ENCODE data around the gene TFPI2. TPM values are rescaled to one million over a fixed set of nuclear protein-coding genes. Genes with fewer than 3 reads are reported as not detected.

The TFPI2 gene
- total RNA-seq, 1 donor from 2014 or later: 3.2 TPM

DNA sequence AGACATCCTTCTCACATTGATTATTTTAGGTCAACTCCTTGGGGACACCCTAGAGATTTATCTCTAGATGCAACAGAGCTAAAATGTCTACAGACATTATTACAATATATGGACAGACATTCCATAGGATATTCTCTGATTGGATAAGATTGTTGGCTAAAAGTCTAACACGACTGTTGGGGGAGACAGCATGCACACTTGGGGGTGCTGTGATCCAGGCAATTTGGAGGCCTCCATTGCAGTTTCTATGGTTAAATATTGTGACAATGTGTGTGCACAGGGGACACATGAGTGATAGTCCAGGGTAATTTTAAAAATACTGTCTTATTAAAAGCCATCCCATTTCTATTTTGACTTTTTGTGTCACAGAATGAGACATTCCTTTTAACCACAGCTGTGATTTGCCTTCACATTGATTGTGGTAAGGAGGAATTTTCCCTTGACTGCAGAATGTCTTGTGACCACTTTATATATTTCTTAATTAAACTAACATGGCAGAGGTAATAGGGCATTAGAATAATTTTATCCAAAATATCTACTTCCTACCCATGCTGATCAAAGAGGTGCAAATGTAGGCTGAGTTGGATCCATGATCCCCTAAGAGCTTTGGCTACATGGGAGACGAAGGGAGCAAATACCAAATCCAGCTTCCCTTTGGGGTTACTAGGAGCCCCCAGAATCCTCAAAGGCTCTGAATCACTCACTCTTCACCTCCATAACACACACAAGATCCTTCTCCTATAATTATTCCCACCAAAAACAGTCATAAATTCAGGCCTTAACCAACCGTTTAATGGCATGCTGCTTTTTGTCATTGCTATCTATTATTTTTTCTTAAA is 7.3 kb downstream of the TFPI2 start:
- Mint-ChIP-seq H3K4me3 (ENCODE audit: unreplicated experiment) (no peak overlapping the region), H3K27me3 (ENCODE audit: unreplicated experiment) (peaks cover under 1% of the 10 kb centered on the region), H3K9me3 (ENCODE audit: unreplicated experiment) (no peaks in the 10 kb centered on the region), H3K27ac (ENCODE audit: unreplicated experiment) (no peak overlapping the region), H3K4me1 (ENCODE audit: low read depth, unreplicated experiment) (no peaks in the 10 kb centered on the region), H3K36me3 (ENCODE audit: unreplicated experiment) (peaks cover 8% of the 10 kb centered on the region)
- TF ChIP-seq, protein P1, sequence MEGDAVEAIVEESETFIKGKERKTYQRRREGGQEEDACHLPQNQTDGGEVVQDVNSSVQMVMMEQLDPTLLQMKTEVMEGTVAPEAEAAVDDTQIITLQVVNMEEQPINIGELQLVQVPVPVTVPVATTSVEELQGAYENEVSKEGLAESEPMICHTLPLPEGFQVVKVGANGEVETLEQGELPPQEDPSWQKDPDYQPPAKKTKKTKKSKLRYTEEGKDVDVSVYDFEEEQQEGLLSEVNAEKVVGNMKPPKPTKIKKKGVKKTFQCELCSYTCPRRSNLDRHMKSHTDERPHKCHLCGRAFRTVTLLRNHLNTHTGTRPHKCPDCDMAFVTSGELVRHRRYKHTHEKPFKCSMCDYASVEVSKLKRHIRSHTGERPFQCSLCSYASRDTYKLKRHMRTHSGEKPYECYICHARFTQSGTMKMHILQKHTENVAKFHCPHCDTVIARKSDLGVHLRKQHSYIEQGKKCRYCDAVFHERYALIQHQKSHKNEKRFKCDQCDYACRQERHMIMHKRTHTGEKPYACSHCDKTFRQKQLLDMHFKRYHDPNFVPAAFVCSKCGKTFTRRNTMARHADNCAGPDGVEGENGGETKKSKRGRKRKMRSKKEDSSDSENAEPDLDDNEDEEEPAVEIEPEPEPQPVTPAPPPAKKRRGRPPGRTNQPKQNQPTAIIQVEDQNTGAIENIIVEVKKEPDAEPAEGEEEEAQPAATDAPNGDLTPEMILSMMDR (IDR thresholded peaks at IDR 0.05; ENCODE audit: partially characterized antibody, unreplicated experiment): no peak
- no peak for DNase-seq

DNA sequence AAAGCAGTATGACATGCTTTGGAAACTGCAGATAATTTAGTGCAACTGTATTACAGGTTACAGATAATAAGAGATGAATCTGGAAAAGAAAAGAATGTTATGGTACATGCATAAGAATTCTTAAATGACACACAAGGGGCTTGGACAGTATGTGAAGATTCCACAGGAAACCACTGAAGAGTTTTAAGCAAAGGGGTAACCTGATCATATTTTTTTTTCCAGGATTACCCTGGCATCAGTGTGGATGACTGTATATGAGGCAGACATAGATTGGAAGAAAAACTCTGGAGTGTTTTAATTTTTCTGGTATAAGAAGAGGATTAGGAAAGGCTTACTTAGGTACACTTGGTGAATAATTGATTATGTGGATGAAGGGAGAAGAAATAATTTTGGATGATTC is 8.1 kb downstream of the TFPI2 start:
- DNase-seq: no peak
- Mint-ChIP-seq H3K36me3 (ENCODE audit: unreplicated experiment) (peaks cover 8% of the 10 kb centered on the region), H3K4me3 (ENCODE audit: unreplicated experiment) (no peak overlapping the region), H3K27me3 (ENCODE audit: unreplicated experiment) (no peaks in the 10 kb centered on the region), H3K9me3 (ENCODE audit: unreplicated experiment) (no peaks in the 10 kb centered on the region), H3K27ac (ENCODE audit: unreplicated experiment) (no peak overlapping the region), H3K4me1 (ENCODE audit: low read depth, unreplicated experiment) (no peaks in the 10 kb centered on the region)
- TF ChIP-seq, protein P1 (IDR thresholded peaks at IDR 0.05; ENCODE audit: partially characterized antibody, unreplicated experiment): no peak

DNA sequence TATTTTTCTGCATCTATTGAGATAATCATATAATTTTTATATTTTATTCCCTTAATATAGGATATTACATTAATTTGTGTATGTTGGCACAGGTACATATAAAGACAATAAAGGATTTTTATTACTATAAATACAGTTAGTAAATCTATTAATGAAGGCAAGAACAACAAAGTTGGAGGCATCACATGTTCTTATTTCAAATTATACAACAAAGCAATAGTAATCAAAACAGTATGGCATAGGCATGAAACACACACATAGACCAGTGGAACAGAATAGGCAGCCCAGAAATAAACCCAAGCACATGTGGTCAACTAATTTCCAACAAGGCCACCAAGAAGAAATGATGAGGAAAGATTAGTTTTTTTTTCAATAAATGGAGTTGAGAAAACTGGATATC is 11.2 kb downstream of the TFPI2 start:
- DNase-seq: no peak
- H3K36me3 Mint-ChIP-seq (ENCODE audit: unreplicated experiment): peaks cover 8% of the 10 kb centered on the region
- no peaks in the 10 kb centered on the region for H3K9me3 Mint-ChIP-seq (ENCODE audit: unreplicated experiment)
- H3K4me3 Mint-ChIP-seq (ENCODE audit: unreplicated experiment): no peak overlapping the region
- TF ChIP-seq, protein P1 (IDR thresholded peaks at IDR 0.05; ENCODE audit: partially characterized antibody, unreplicated experiment): no peak
- no peak overlapping the region for H3K27ac Mint-ChIP-seq (ENCODE audit: unreplicated experiment)
- H3K27me3 Mint-ChIP-seq (ENCODE audit: unreplicated experiment): no peaks in the 10 kb centered on the region
- no peaks in the 10 kb centered on the region for H3K4me1 Mint-ChIP-seq (ENCODE audit: low read depth, unreplicated experiment)

DNA sequence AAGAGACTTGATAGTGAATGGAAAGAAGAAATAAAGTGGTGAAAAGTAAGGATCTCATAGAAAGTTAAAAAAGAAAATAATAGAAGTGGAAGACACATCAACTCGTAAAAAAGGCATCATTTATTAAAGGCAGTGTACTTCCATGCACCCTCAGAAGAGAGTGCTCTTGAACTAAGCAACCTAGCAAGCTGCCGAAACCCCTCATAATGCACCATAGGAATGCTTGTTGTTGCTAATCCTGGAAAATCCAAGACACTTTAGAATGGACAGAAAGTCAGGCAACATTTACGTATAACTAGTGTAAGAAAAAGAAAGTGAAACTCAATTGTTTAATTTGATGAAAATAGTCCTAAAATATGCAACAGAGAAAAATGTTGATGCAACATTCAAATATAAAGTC is 12.8 kb downstream of the TFPI2 start:
- DNase-seq: no peak
- TF ChIP-seq, protein P1 (IDR thresholded peaks at IDR 0.05; ENCODE audit: partially characterized antibody, unreplicated experiment): no peak
- H3K27ac Mint-ChIP-seq (ENCODE audit: unreplicated experiment): no peak overlapping the region

DNA sequence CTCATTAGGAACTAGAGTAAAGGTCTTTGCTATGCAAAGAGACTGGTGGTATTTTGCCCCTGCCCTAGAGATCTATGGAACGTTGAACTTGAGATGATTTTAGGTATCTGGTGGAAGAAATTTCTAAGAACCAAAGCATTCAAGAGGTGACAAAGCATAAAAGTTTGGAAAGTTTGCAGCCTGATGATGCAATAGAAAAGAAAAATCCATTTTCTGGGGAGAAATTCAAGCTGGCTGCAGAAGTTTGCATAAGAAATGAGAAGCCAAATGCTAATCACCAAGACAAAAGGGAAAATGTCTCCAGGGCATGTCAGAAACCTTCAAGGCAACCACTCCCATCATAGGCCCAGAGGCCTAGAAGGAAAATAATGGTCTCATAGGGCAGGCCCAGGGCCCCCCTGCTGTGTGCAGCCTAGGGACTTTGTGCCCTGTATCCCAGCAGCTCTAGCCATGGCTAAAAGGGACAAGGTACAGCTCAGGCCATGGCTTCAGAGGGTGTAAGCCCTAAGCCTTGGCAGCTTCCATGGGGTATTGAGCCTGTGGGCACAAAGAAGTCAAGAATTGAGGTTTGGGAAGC is 16.5 kb downstream of the TFPI2 start:
- no peaks in the 10 kb centered on the region for H3K27me3 Mint-ChIP-seq (ENCODE audit: unreplicated experiment)
- TF ChIP-seq, protein P1 (IDR thresholded peaks at IDR 0.05; ENCODE audit: partially characterized antibody, unreplicated experiment): no peak
- peaks cover 5% of the 10 kb centered on the region for H3K36me3 Mint-ChIP-seq (ENCODE audit: unreplicated experiment)
- no peak overlapping the region for H3K27ac Mint-ChIP-seq (ENCODE audit: unreplicated experiment)
- no peak overlapping the region for H3K4me3 Mint-ChIP-seq (ENCODE audit: unreplicated experiment)
- H3K9me3 Mint-ChIP-seq (ENCODE audit: unreplicated experiment): no peaks in the 10 kb centered on the region
- no peak for DNase-seq
- H3K4me1 Mint-ChIP-seq (ENCODE audit: low read depth, unreplicated experiment): no peaks in the 10 kb centered on the region

More for the DNA sequence above, 12.8 kb downstream of the TFPI2 start:
- Mint-ChIP-seq H3K27me3 (ENCODE audit: unreplicated experiment) (no peaks in the 10 kb centered on the region), H3K36me3 (ENCODE audit: unreplicated experiment) (peaks cover 13% of the 10 kb centered on the region), H3K9me3 (ENCODE audit: unreplicated experiment) (no peaks in the 10 kb centered on the region), H3K4me1 (ENCODE audit: low read depth, unreplicated experiment) (no peaks in the 10 kb centered on the region), H3K4me3 (ENCODE audit: unreplicated experiment) (no peak overlapping the region)

All from glutamatergic neuron (in vitro differentiated cells).